ENCODE data around the gene DZANK1. TPM values are rescaled to one million over a fixed set of nuclear protein-coding genes. Genes with fewer than 3 reads are reported as not detected.

Gene DZANK1
- total and polyA plus RNA-seq, 2 of the 8 experiments (the other 6 are each of a cell fraction or from before 2014, with no cell fraction given): 8.0 to 9.9 TPM

DNA sequence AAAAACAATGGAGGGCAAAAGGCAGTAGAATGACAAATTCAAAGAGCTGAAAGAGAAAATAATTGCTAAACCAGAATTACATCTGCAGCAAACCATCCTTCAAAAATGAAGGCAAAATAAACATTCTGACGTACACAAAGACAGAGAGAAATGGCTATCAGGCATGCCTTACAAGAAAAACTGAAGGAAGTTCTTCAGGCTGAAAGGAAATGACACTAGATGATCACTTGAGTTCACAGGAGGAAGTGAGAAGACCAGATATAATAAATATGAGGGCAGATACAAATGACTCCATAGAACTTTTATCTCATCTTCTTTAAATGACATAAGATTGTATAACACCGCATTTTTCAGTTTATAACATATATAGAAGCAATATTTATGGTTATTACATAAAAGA, 30.0 kb downstream of the DZANK1 start:
- Histone ChIP-seq H2BK5ac (ENCODE audit: low read depth, low read length) (no peak overlapping the region), H2BK12ac (ENCODE audit: low read depth, low read length) (no peak overlapping the region), H3K27ac (ENCODE audit: low read depth, low read length) (no peak overlapping the region), H3K79me1 (ENCODE audit: low read depth, low read length) (no peaks in the 10 kb centered on the region), H3K23ac (ENCODE audit: insufficient read length) (no peak overlapping the region), H3K9ac (replicated peaks in 1 of 4; ENCODE audit: extremely low read depth in 1 of 4, low read depth in 3 of 4, low read length in 3 of 4) (no peak overlapping the region), H2BK20ac (ENCODE audit: low read length) (no peak overlapping the region), H4K91ac (replicated peaks; ENCODE audit: insufficient read length, low read length) (no peak overlapping the region), H3K79me2 (ENCODE audit: control insufficient read depth in 1 of 2, insufficient read depth in 2 of 2, low read length in 2 of 2) (no peaks in the 10 kb centered on the region), H2AK5ac (ENCODE audit: low read depth, low read length) (no peak overlapping the region), H3K18ac (ENCODE audit: extremely low read depth, low read length) (no peak overlapping the region), H3K4me3 (ENCODE audit: extremely low read depth in 1 of 4, insufficient read depth in 2 of 4, low read depth in 3 of 4, low read length in 4 of 4) (no peak overlapping the region), H3K36me3 (ENCODE audit: control insufficient read depth in 2 of 4, insufficient read depth in 4 of 4, low read length in 3 of 4) (no peaks in the 10 kb centered on the region), H3K9me3 (ENCODE audit: insufficient read depth in 2 of 2, low read depth in 1 of 2, low read length in 1 of 2) (no peaks in the 10 kb centered on the region), H4K8ac (ENCODE audit: extremely low read depth, insufficient read depth, low read length) (no peak overlapping the region), H3K4ac (replicated peaks; ENCODE audit: insufficient read length, low read depth, low read length) (no peak overlapping the region), H3K23me2 (ENCODE audit: low read depth, low read length) (no peaks in the 10 kb centered on the region), H3K4me2 (ENCODE audit: insufficient read depth in 1 of 2, low read depth in 2 of 2, low read length in 2 of 2) (no peak overlapping the region), H3K14ac (ENCODE audit: insufficient read length) (no peak overlapping the region), H4K5ac (ENCODE audit: insufficient read length, low read depth, low read length) (no peak overlapping the region), H2BK120ac (replicated peaks; ENCODE audit: low read depth, low read length) (no peak overlapping the region), H2BK15ac (ENCODE audit: low read length) (no peak overlapping the region), H3K4me1 (replicated peaks in 1 of 4; ENCODE audit: control insufficient read depth in 3 of 4, insufficient read depth in 4 of 4, low read length in 3 of 4) (no peaks in the 10 kb centered on the region), H4K20me1 (replicated peaks in 1 of 2; ENCODE audit: control insufficient read depth in 1 of 2, insufficient read depth in 2 of 2, low read length in 2 of 2) (no peaks in the 10 kb centered on the region), H3K27me3 (replicated peaks in 1 of 4; ENCODE audit: control insufficient read depth in 3 of 4, extremely low read depth in 1 of 4, insufficient read depth in 3 of 4, low read length in 3 of 4) (no peaks in the 10 kb centered on the region), H2AFZ (ENCODE audit: low read length) (peak overlapping the region; percentile 91; the same call in 1 of the 2 replicates), H3K56ac (replicated peaks; ENCODE audit: insufficient read length, low read depth, low read length) (no peak overlapping the region)
- no peak for DNase-seq (ENCODE audit: low read depth in 1 of 2, low spot score in 2 of 2)
- FAIRE-seq: peak; percentile 32
- TF ChIP-seq CBX8 (IDR thresholded peaks at IDR 0.05; ENCODE audit: borderline replicate concordance, low read depth, low read length): no peak
- TF ChIP-seq MAX (IDR thresholded peaks at IDR 0.05): no peak
- no peak for TF ChIP-seq KDM4A (IDR thresholded peaks at IDR 0.05; ENCODE audit: low read depth, low read length, severe bottlenecking)
- TF ChIP-seq FOSL1 (IDR thresholded peaks at IDR 0.05; ENCODE audit: insufficient read depth, low read depth, low read length): no peak
- TF ChIP-seq SP2 (IDR thresholded peaks at IDR 0.05; ENCODE audit: low read length): no peak
- TF ChIP-seq POLR2AphosphoS5 (IDR thresholded peaks at IDR 0.05; ENCODE audit: low read depth, low read length): no peak
- POLR2A ChIA-PET (ENCODE audit: partially characterized antibody): interaction anchor here (1.0 kb wide), 1 partner anchor 22 kb away, joined by 3 read pairs; no protein-coding TSS in a partner anchor
- WGBS, 2 experiments (ENCODE audit: extremely low coverage in 1 of 2, insufficient coverage in 1 of 2, insufficient read length in 1 of 2, insufficient replicate concordance in 2 of 2, low coverage in 1 of 2, low lambda C conversion rate in 2 of 2, missing lambda C conversion rate in 1 of 2): 94% methylated on average over 2 of the region's 2 CpGs; no CpG with 5 or more reads in 1 of the 2 experiments
- CTCF ChIA-PET (ENCODE audit: partially characterized antibody): interaction anchor here (0.9 to 1.3 kb wide), 4 partner anchors 17 to 70 kb away, joined by 4 to 5 read pairs (median 4); partner anchors contain the start of gene RBBP9
